IgD-negative memory B cell (primary cell): ENCODE results near the gene SOX5. TPM values are rescaled to one million over a fixed set of nuclear protein-coding genes. Genes with fewer than 3 reads are reported as not detected.
A peak's percentile ranks its signal among the peaks of the same experiment; 100 is the strongest.
"Not testable (repeated sequence)": the region's sequence is repeated elsewhere in the genome, so short reads cannot be mapped to it uniquely, and the experiment has no call there.

ENCODE experiments used
- H3K27ac Mint-ChIP-seq, 3 donors: one replicate each; pipeline ENCODE4 v1.8.0; 2020 to 2022; ENCODE audit warnings: mild to moderate bottlenecking in 3 of 3, mixed read lengths in 3 of 3, moderate library complexity in 1 of 3
- H3K27me3 Mint-ChIP-seq: one replicate; pipeline ENCODE4 v1.8.0; 2021; ENCODE audit warnings: mixed read lengths
- H3K36me3 Mint-ChIP-seq: one replicate; pipeline ENCODE4 v1.8.0; 2020; ENCODE audit warnings: mild to moderate bottlenecking, mixed read lengths
- H3K4me1 Mint-ChIP-seq, 3 donors: one replicate each; pipeline ENCODE4 v1.8.0; 2020 to 2022; ENCODE audit warnings: mixed read lengths in 3 of 3, mild to moderate bottlenecking in 1 of 3
- H3K4me3 Mint-ChIP-seq, 4 donors: one replicate each; pipeline ENCODE4 v1.8.0; 2020 to 2022; ENCODE audit warnings: mild to moderate bottlenecking in 4 of 4, mixed read lengths in 4 of 4, moderate library complexity in 3 of 4
- H3K9me3 Mint-ChIP-seq, 3 donors: one replicate each; pipeline ENCODE4 v1.8.0; 2020 to 2021; ENCODE audit warnings: mixed read lengths in 3 of 3, mild to moderate bottlenecking in 1 of 3
- polyA plus RNA-seq: library from polyadenylated mRNA; unstranded; fragments of 300-500 nt; fragmentation: Illumina TruSeq; gene quantifications from one replicate; pipeline ENCODE4 v1.2.3, GENCODE V29; 2021

SOX5 gene
- polyA plus RNA-seq, 1 donor from 2014 or later, result 11.0 TPM

- peaks cover 2 to 7% (median 5%) of the 10 kb centered on the region in 3 donors for H3K4me1 Mint-ChIP-seq
- peak overlapping the region in 1 of 4 donors; percentile 82 for H3K4me3 Mint-ChIP-seq
- H3K36me3 Mint-ChIP-seq, result no peaks in the 10 kb centered on the region
- no peaks in the 10 kb centered on the region for H3K27me3 Mint-ChIP-seq
- peak overlapping the region in 1 of 3 donors; percentile 40 for H3K27ac Mint-ChIP-seq
- H3K9me3 Mint-ChIP-seq, result no peaks in the 10 kb centered on the region
These were observed 117.7 kb downstream of the SOX5 start for GRCh38 chr12:23831739-23832138.

GRCh38 chr12:23830210-23830609, 119.3 kb downstream of the SOX5 start:
- Mint-ChIP-seq H3K27ac (no peak overlapping the region), H3K27me3 (no peaks in the 10 kb centered on the region), H3K36me3 (no peaks in the 10 kb centered on the region), H3K4me3 (no peak overlapping the region), H3K9me3 (no peaks in the 10 kb centered on the region), H3K4me1 (peaks cover 2 to 7% (median 5%) of the 10 kb centered on the region in 3 donors)

DNA sequence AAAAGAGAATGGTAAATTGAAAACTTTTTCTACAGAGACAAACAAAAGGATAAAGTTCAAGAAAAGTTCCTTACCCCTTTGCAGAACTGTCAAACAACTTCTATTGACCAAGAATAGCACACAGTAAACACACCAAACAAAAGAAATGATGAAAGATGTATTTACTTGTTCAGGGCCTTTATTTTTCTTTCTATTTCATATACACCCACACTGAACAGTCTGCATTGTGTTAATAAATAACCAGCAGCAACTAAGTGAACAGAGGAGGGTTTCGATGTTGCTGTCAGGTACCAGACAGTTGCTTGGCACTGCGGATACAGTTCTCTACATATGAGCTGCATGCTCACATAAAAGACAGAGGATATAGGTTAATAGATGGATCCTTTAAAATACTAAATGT, 122.1 kb downstream of the SOX5 start:
- Mint-ChIP-seq H3K27me3 (no peaks in the 10 kb centered on the region), H3K4me3 (no peak overlapping the region), H3K4me1 (peaks cover 2 to 7% (median 5%) of the 10 kb centered on the region in 3 donors), H3K36me3 (no peaks in the 10 kb centered on the region), H3K27ac (no peak overlapping the region), H3K9me3 (peaks cover 0 to 5% (median 0%) of the 10 kb centered on the region in 3 donors)

DNA sequence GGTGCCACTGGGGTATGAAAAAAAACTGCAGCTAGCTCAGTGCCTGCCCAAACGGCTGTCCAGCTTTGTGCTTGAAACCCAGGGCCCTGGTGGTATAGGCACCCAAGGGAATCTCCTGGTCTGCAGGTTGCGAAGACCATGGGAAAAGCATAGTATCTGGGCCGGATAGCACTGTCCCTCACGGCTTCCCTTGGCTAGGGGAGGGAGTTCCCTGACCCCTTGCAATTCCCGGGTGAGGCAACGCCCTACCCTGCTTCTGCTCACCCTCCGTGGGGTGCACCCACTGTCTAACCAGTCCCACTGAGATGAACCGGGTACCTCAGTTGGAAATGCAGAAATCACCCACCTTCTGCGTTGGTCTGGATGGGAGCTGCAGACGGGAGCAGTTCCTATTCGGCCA, 124.3 kb downstream of the SOX5 start:
- H3K27ac Mint-ChIP-seq, result not testable (repeated sequence)

DNA sequence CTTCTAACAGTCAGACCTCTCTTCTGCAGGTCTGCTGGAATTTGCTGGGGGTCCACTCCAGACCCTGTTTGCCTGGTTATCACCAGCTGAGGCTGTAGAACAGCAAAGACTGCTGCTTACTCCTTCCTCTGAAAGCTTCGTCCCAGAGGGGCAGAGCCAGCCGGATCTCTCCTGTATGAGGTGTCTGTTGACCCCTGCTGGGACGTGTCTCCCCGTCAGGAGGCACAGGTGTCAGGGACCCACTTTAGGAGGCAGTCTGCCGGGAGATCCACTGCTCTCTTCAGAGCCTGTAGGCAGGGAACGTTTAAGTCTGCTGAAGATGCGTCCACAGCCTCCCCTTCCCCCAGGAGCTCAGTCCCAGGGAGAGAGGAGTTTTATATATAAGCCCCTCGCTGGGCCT, 125.1 kb downstream of the SOX5 start:
- peaks cover 0 to 5% (median 0%) of the 10 kb centered on the region in 3 donors for H3K9me3 Mint-ChIP-seq
- no peaks in the 10 kb centered on the region for H3K4me1 Mint-ChIP-seq
- no peak overlapping the region for H3K4me3 Mint-ChIP-seq
- H3K27me3 Mint-ChIP-seq, result no peaks in the 10 kb centered on the region
- H3K27ac Mint-ChIP-seq, result no peak overlapping the region
- H3K36me3 Mint-ChIP-seq, result no peaks in the 10 kb centered on the region

More for the DNA sequence above, 124.3 kb downstream of the SOX5 start:
- not testable (repeated sequence) for H3K27me3 Mint-ChIP-seq, H3K36me3 Mint-ChIP-seq, H3K4me3 Mint-ChIP-seq, H3K4me1 Mint-ChIP-seq, H3K9me3 Mint-ChIP-seq

DNA sequence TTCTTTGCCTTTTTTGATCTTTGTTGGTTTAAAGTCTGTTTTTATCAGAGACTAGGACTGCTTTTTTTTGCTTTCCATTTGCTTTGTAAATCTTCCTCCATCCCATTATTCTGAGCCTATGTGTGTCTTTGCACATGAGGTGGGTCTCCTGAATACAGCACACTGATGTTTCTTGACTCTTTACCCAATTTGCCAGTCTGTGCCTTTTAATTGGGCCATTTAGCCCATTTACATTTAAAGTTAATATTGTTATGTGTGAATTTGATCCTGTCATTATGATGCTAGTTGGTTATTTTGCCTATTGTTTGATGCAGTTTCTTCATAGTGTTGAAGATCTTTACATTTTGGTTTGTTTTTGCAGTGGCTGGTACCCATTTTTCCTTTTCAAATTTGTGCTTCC, 126.6 kb downstream of the SOX5 start:
- H3K27me3 Mint-ChIP-seq, H3K27ac Mint-ChIP-seq, H3K9me3 Mint-ChIP-seq, H3K4me3 Mint-ChIP-seq, H3K4me1 Mint-ChIP-seq, H3K36me3 Mint-ChIP-seq: not testable (repeated sequence)

- no peak overlapping the region for H3K4me3 Mint-ChIP-seq
- H3K27ac Mint-ChIP-seq, result no peak overlapping the region
- H3K36me3 Mint-ChIP-seq, result no peaks in the 10 kb centered on the region
- H3K27me3 Mint-ChIP-seq, result no peaks in the 10 kb centered on the region
- H3K9me3 Mint-ChIP-seq, result no peaks in the 10 kb centered on the region
- no peaks in the 10 kb centered on the region for H3K4me1 Mint-ChIP-seq
These were observed 132.1 kb downstream of the SOX5 start for GRCh38 chr12:23817345-23817744.

- no peaks in the 10 kb centered on the region for H3K9me3 Mint-ChIP-seq
- H3K36me3 Mint-ChIP-seq, result no peaks in the 10 kb centered on the region
- no peak overlapping the region for H3K4me3 Mint-ChIP-seq
- H3K27me3 Mint-ChIP-seq, result no peaks in the 10 kb centered on the region
- H3K27ac Mint-ChIP-seq, result no peak overlapping the region
- no peaks in the 10 kb centered on the region for H3K4me1 Mint-ChIP-seq
These were observed 133.0 kb downstream of the SOX5 start for GRCh38 chr12:23816394-23816851.

DNA sequence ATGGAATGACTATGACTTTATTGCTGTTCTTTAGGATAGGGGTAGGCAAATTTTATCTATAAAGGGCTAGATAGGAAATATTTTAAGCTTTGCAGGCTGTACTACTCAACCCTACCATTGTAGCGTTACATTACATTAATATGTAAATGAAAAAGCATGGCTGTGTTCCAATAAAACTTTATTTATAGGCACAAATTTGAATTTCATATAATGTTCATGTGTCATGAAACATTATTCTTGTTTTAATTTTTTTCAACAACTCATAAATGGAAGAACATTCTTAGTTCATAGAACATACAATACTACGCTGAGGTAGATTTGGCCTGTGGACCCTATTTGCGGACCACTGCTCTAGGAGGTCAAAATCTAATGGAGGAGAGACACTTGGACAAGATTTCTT, 133.7 kb downstream of the SOX5 start:
- no peak overlapping the region for H3K4me3 Mint-ChIP-seq
- no peaks in the 10 kb centered on the region for H3K27me3 Mint-ChIP-seq
- no peaks in the 10 kb centered on the region for H3K4me1 Mint-ChIP-seq
- no peaks in the 10 kb centered on the region for H3K9me3 Mint-ChIP-seq
- no peak overlapping the region for H3K27ac Mint-ChIP-seq
- no peaks in the 10 kb centered on the region for H3K36me3 Mint-ChIP-seq

DNA sequence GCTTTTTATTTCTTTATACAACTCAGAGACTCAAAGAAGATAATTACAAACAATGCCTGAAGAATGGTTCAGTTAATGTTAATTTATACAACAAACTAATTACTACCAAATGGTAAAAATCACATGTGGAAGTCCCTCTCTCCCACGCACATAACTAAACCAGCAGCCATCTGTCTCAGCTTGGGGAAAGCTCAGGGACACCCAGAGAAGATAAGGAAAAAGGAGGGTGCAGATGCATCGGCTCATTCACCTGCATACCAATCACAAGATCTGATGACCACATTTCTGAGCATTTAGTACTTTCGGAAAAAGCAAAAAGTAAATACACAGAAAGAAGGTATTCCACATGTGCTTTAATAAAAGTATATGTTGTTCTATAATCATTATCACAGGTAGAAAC, 136.3 kb downstream of the SOX5 start:
- H3K27me3 Mint-ChIP-seq, result no peaks in the 10 kb centered on the region
- H3K4me1 Mint-ChIP-seq, result no peaks in the 10 kb centered on the region
- H3K27ac Mint-ChIP-seq, result no peak overlapping the region
- H3K4me3 Mint-ChIP-seq, result no peak overlapping the region
- no peaks in the 10 kb centered on the region for H3K36me3 Mint-ChIP-seq
- no peaks in the 10 kb centered on the region for H3K9me3 Mint-ChIP-seq

- Mint-ChIP-seq H3K27ac (peak overlapping the region in 1 of 3 donors; percentile 57), H3K4me3 (no peak overlapping the region)
These were observed 139.1 kb downstream of the SOX5 start for GRCh38 chr12:23810329-23810902.

GRCh38 chr12:23803540-23803939, 145.9 kb downstream of the SOX5 start:
- peaks cover 0 to 2% (median 0%) of the 10 kb centered on the region in 3 donors for H3K4me1 Mint-ChIP-seq
- peaks cover 0 to 1% (median 0%) of the 10 kb centered on the region in 3 donors for H3K9me3 Mint-ChIP-seq
- H3K27me3 Mint-ChIP-seq, result no peaks in the 10 kb centered on the region
- H3K36me3 Mint-ChIP-seq, result no peaks in the 10 kb centered on the region
- no peak overlapping the region for H3K27ac Mint-ChIP-seq
- no peak overlapping the region for H3K4me3 Mint-ChIP-seq

More at GRCh38 chr12:23810329-23810902, 139.1 kb downstream of the SOX5 start:
- Mint-ChIP-seq H3K27me3 (no peaks in the 10 kb centered on the region), H3K36me3 (no peaks in the 10 kb centered on the region), H3K9me3 (no peaks in the 10 kb centered on the region), H3K4me1 (no peaks in the 10 kb centered on the region)

DNA sequence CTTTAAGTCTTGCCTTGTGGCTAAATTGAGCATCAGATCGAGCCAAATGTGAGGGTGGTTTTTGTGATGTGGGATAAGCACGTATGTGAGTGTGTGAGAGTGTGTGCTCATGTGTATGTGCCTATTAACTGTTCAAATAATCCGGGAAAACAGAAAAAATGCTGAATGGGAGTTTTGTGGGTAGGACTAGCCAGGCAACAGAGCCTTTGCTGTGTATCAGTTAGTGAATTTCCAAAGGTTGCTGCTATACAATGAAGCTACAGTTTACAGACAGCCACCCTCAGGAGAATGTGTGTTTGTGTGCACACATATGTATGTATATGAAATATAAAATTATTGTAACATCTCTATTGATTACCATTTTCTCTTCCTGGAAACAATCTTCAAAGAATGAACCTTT, 154.0 kb downstream of the SOX5 start:
- Mint-ChIP-seq H3K27ac (no peak overlapping the region), H3K27me3 (no peaks in the 10 kb centered on the region), H3K4me3 (no peak overlapping the region), H3K9me3 (no peaks in the 10 kb centered on the region), H3K4me1 (no peaks in the 10 kb centered on the region), H3K36me3 (peaks cover under 1% of the 10 kb centered on the region)

- no peaks in the 10 kb centered on the region for H3K4me1 Mint-ChIP-seq
These were observed 168.4 kb downstream of the SOX5 start for GRCh38 chr12:23781118-23781517.

DNA sequence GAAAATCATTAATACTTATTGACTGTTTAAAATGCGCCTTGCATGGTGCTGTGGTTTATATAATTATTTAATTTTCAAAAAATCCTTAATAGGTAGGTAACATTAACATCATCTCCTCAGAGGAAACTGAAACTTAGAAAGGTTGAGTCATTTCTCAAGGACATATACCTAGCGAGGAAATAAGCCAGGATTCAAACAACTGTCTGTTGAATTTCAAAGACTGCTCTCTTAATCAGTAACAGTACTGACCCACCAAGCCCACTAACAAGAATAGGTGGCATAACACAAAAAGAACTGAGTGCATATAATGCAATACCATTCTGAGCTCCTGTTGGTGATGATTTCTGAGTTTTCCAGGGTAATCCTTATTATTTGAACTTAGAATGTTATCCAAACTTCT, 174.3 kb downstream of the SOX5 start:
- Mint-ChIP-seq H3K27ac (no peak overlapping the region), H3K9me3 (no peaks in the 10 kb centered on the region), H3K4me3 (no peak overlapping the region), H3K36me3 (no peaks in the 10 kb centered on the region), H3K4me1 (no peaks in the 10 kb centered on the region), H3K27me3 (no peaks in the 10 kb centered on the region)

More at GRCh38 chr12:23781118-23781517, 168.4 kb downstream of the SOX5 start:
- Mint-ChIP-seq H3K4me3 (no peak overlapping the region), H3K9me3 (no peaks in the 10 kb centered on the region), H3K36me3 (no peaks in the 10 kb centered on the region), H3K27me3 (no peaks in the 10 kb centered on the region), H3K27ac (no peak overlapping the region)

DNA sequence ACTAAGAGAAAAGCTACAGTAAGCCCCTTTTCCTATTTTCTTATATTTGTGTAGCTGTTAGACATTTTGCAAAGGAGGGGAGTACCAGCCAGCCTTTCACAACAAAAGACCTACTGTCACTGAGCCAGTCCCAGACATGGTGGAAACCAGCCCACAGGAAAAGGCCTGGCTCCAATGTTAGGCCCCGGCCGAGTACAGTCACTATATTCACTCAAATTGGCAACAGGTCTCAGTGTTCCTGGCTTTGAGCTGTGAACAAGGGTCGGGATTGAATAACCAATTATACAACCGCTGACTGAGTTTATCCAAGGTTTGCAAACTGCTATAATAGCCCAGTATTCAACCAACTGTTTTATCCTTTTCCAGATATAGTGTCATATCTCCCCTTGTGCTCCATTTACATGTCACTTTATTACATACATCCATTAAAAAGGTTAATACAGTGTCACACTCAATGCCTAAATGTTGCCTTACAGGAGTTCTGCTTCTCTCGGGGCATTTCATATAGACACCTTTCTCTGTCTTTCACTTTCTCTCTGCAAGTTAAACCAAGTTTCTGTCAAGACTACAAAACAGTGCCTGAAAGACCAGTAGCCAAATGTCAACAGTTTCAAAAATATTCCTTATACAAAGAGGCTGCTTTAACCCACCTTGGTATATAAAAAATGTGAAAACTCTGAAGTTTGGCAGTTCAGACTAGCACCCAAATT, 178.1 kb downstream of the SOX5 start:
- Mint-ChIP-seq H3K4me1 (no peaks in the 10 kb centered on the region), H3K36me3 (no peaks in the 10 kb centered on the region), H3K9me3 (no peaks in the 10 kb centered on the region), H3K4me3 (no peak overlapping the region), H3K27ac (peak overlapping the region in 1 of 3 donors; percentile 12), H3K27me3 (no peaks in the 10 kb centered on the region)
